ENCODE data around the gene SPNS2.

Gene SPNS2

GRCh38 chr17:4558347-4558971 is 59.8 kb downstream of the SPNS2 start:
- no peak for DNase-seq (ENCODE audit: low spot score)
- no peak for TF ChIP-seq CTCF (IDR thresholded peaks at IDR 0.05; ENCODE audit: borderline replicate concordance, control extremely low read depth, extremely low read depth, insufficient read depth, missing control alignments)
- in situ Hi-C loops (cut with MboI; ENCODE audit: low sequenced_read_pairs, unreplicated experiment) = no loop called here

- in situ Hi-C loops (cut with MboI; ENCODE audit: low sequenced_read_pairs, unreplicated experiment) = no loop called here
- no peak for DNase-seq (ENCODE audit: low spot score)
- TF ChIP-seq CTCF (IDR thresholded peaks at IDR 0.05; ENCODE audit: borderline replicate concordance, control extremely low read depth, extremely low read depth, insufficient read depth, missing control alignments) = no peak
These were observed 60.6 kb downstream of the SPNS2 start for GRCh38 chr17:4559139-4559791.

GRCh38 chr17:4559966-4560365 is 61.3 kb downstream of the SPNS2 start:
- in situ Hi-C loops (cut with MboI; ENCODE audit: low sequenced_read_pairs, unreplicated experiment) = no loop called here
- no peak for DNase-seq (ENCODE audit: low spot score)
- no peak for TF ChIP-seq CTCF (IDR thresholded peaks at IDR 0.05; ENCODE audit: borderline replicate concordance, control extremely low read depth, extremely low read depth, insufficient read depth, missing control alignments)

GRCh38 chr17:4560421-4560820 is 61.7 kb downstream of the SPNS2 start, which contains the start of gene GGT6:
Gene GGT6, minus strand, starts transcription at chr17:4560577. Its CDS starts 56 bp downstream, at chr17:4560521.
- in situ Hi-C loops (cut with MboI; ENCODE audit: low sequenced_read_pairs, unreplicated experiment) = no loop called here
- DNase-seq (ENCODE audit: low spot score) = no peak
- no peak for TF ChIP-seq CTCF (IDR thresholded peaks at IDR 0.05; ENCODE audit: borderline replicate concordance, control extremely low read depth, extremely low read depth, insufficient read depth, missing control alignments)

GRCh38 chr17:4560837-4561256 is 62.2 kb downstream of the SPNS2 start:
- in situ Hi-C loops (cut with MboI; ENCODE audit: low sequenced_read_pairs, unreplicated experiment) = no loop called here
- no peak for DNase-seq (ENCODE audit: low spot score)
- TF ChIP-seq CTCF (IDR thresholded peaks at IDR 0.05; ENCODE audit: borderline replicate concordance, control extremely low read depth, extremely low read depth, insufficient read depth, missing control alignments) = no peak

- no peak for DNase-seq (ENCODE audit: low spot score)
- TF ChIP-seq CTCF (IDR thresholded peaks at IDR 0.05; ENCODE audit: borderline replicate concordance, control extremely low read depth, extremely low read depth, insufficient read depth, missing control alignments) = no peak
- in situ Hi-C loops (cut with MboI; ENCODE audit: low sequenced_read_pairs, unreplicated experiment) = no loop called here
These were observed 63.6 kb downstream of the SPNS2 start for GRCh38 chr17:4562015-4562969.
